Measurements from ENCODE around the gene MX1.
A peak's percentile ranks its signal among the peaks of the same experiment; 100 is the strongest.
"Not testable (repeated sequence)": the region's sequence is repeated elsewhere in the genome, so short reads cannot be mapped to it uniquely, and the experiment has no call there.

MX1 gene

GRCh38 chr21:41418956-41419680 is 6.9 kb upstream of the MX1 start:
- TF ChIP-seq GATA1 (IDR thresholded peaks at IDR 0.05; ENCODE audit: low read depth, low read length) (no peak), POLR2A (IDR thresholded peaks at IDR 0.05; ENCODE audit: low read length) (no peak)
- DNase-seq = no peak

DNA sequence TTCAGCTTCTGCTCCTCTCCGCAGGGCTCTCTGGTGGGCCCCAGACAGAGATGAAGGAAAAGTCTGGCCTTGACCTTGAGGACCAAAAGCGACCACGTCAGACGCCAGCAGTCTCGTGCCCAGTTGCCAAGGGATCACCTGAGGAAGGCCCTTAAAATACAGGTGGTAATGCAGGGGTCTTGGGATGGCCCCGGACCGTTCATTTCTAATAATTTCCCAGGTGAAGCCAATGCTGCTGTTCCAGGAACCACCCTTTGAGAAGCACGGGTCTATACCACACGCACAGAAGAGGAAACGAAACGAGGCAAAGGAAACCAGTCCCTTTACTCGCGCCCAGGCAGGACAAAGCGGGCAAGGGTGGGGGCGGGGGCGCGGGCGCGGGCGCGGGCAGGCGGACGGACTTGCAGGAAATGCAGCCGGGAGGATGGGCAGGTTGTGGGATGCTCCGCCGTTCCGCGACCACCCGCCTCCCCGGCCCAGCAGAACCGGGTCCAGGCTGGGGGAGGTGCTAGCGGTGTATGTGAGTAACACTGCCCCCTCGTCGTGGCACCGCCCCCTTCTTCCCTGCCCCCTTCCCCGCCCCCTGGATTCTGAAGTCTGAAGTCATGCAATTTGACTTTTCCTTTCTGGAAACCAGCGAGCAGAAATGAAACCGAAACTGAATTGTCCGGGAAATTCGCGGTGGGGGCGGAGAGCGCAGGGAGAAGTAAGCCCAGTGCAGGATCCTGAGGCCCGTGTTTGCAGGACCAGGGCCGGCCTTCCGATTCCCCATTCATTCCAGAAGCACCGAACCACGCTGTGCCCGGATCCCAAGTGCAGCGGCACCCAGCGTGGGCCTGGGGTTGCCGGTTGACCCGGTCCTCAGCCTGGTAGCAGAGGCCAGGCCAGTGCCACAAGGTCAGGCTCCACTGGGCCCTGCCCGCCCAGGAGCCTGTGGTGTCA is 5.8 kb upstream of the MX1 start:
- TF ChIP-seq GATA1 (IDR thresholded peaks at IDR 0.05; ENCODE audit: low read depth, low read length) = no peak
- TF ChIP-seq POLR2A (IDR thresholded peaks at IDR 0.05; ENCODE audit: low read length) = no peak

DNA sequence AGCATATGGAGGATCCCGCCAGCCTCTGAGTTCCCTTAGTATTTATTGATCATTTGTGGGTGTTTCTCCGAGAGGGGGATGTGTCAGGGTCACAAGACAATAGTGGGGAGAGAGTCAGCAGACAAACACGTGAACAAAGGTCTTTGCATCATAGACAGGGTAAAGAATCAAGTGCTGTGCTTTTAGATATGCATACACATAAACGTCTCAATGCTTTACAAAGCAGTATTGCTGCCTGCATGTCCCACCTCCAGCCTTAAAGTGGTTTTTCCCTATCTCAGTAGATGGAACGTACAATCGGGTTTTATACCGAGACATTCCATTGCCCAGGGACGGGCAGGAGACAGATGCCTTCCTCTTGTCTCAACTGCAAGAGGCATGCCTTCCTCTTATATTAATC is 5.0 kb upstream of the MX1 start:
- DNase-seq = not testable (repeated sequence)

More for the DNA sequence above, 5.8 kb upstream of the MX1 start:
- DNase-seq = peak; percentile 42 to 70

DNA sequence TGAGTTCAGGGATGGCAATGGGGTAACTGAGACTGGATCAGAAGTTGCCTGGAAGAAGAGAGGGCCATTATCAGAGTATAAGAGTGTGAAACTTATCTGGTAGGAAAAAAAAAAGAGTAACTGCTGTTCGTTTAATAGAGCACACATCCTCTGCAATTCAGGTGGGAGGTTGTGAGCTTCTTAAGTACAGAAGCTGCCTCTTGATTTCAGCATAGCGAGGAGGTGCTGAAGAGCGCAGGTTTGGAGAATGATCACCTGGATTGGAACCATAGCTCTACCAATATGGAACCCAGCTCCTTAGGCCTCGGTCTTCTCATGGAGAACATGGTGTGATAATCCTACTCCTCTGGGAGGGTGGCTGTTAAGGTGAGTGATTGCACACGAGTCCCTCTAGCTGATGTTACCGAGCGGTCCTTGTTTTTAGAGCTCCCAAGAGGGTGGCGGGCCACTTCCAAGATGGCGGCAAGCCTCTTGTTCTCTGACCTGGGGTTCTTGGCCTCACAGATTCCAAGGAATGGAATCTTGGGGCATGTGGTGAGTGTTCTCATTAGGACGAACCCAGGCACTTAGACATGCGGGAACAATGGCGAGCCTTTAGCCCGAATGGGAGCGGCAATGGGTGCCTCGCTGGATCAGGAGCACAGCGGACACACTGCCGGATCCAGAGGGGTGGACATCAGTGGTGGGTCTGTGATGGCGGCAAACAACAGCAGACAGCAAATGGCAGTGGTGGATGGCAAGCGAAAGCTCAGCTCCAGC is 3.3 kb upstream of the MX1 start:
- no peak for DNase-seq
- TF ChIP-seq POLR2A (IDR thresholded peaks at IDR 0.05; ENCODE audit: low read length) = no peak
- TF ChIP-seq GATA1 (IDR thresholded peaks at IDR 0.05; ENCODE audit: low read depth, low read length) = no peak

DNA sequence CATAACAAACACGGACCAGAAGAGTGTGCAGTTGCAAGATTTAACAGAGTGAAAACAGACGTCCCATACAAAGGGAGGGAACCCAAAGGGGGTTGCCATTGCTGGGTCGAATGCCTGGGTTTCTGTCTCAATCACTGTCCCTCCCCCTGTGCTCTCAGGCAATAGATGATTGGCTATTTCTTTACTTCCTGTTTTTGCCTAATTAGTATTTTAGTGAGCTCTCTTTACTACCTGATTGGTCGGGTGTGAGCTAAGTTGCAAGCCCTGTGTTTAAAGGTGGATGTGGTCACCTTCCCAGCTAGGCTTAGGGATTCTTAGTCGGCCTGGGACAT is 2.8 kb upstream of the MX1 start:
- not testable (repeated sequence) for DNase-seq

- TF ChIP-seq GATA1 (IDR thresholded peaks at IDR 0.05; ENCODE audit: low read depth, low read length) = no peak
- no peak for TF ChIP-seq POLR2A (IDR thresholded peaks at IDR 0.05; ENCODE audit: low read length)
- DNase-seq = no peak
These were observed 468 bp upstream of the MX1 start for GRCh38 chr21:41425588-41425953.

DNA sequence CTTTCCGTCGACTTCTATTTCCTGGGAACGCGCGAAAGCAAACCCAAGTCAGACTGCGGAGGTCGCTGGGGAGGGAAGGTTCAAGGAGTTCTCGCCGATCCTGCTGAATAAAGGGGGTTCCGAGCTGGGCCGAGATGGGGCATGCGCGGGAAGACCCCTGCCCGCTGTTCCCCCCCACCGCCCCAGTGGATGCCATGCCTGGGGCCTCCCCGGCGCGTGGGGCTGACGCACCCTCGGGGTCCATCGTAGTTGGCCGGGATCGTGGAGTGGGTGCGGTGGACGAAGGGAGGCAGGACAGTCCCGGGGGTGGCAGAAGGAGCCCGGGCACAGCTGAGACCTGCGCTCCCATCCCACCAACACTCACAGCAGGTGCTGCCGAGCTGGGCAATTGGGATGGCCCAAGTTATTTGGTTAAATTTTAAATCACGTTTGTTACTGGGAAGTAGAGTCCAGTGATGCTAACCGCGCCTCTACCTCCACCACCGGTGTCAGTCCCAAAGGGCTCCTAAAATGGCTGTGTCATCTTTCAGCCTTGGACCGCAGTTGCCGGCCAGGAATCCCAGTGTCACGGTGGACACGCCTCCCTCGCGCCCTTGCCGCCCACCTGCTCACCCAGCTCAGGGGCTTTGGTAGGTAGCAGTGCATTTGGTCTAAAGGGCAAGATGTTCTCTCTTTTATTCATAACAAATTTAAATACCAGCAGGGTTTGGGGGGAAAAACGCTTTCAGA is 801 bp downstream of the MX1 start:
- no peak for DNase-seq
- TF ChIP-seq GATA1 (IDR thresholded peaks at IDR 0.05; ENCODE audit: low read depth, low read length) = no peak
- no peak for TF ChIP-seq POLR2A (IDR thresholded peaks at IDR 0.05; ENCODE audit: low read length)

GRCh38 chr21:41427556-41427955 is 1.5 kb downstream of the MX1 start:
- no peak for DNase-seq
- TF ChIP-seq GATA1 (IDR thresholded peaks at IDR 0.05; ENCODE audit: low read depth, low read length) = no peak
- no peak for TF ChIP-seq POLR2A (IDR thresholded peaks at IDR 0.05; ENCODE audit: low read length)

- no peak for TF ChIP-seq GATA1 (IDR thresholded peaks at IDR 0.05; ENCODE audit: low read depth, low read length)
- TF ChIP-seq POLR2A (IDR thresholded peaks at IDR 0.05; ENCODE audit: low read length) = no peak
- no peak for DNase-seq
These were observed 2.3 kb downstream of the MX1 start for GRCh38 chr21:41428311-41428710.

GRCh38 chr21:41428847-41429246 is 2.8 kb downstream of the MX1 start:
- TF ChIP-seq POLR2A (IDR thresholded peaks at IDR 0.05; ENCODE audit: low read length) (no peak), GATA1 (IDR thresholded peaks at IDR 0.05; ENCODE audit: low read depth, low read length) (no peak)
- DNase-seq = no peak

GRCh38 chr21:41429305-41429704 is 3.3 kb downstream of the MX1 start:
- TF ChIP-seq GATA1 (IDR thresholded peaks at IDR 0.05; ENCODE audit: low read depth, low read length) (no peak), POLR2A (IDR thresholded peaks at IDR 0.05; ENCODE audit: low read length) (no peak)
- no peak for DNase-seq

DNA sequence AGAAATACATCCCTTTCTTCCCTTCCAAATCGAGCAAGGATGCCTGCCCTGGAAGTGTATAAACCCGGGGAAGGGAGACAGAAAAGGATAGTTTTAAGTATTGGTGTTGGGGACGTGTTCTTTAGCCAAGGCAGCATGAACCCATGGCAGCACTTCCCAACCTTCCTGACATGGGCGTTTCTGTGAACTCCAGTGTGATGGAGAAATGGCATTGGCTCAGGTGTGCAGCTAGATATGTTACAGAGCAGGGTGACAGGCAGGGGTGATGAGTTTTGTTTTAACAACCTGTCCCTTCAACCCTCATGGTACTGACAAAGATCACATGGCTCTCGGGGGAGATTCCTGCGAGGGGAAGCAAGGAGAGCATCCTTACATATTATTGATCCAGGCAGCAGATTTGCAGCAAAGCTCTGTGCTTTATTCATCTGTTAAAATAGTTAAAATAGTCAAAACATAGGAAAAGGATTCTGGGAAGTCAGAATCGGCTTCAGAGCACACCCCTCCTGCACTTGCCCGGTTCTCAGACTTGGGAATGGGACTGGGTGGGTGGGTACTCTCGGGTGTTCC is 4.0 kb downstream of the MX1 start:
- TF ChIP-seq POLR2A (IDR thresholded peaks at IDR 0.05; ENCODE audit: low read length) (no peak), GATA1 (IDR thresholded peaks at IDR 0.05; ENCODE audit: low read depth, low read length) (no peak)
- no peak for DNase-seq

GRCh38 chr21:41431788-41432548 is 5.9 kb downstream of the MX1 start:
- DNase-seq = no peak
- TF ChIP-seq GATA1 (IDR thresholded peaks at IDR 0.05; ENCODE audit: low read depth, low read length) (no peak), POLR2A (IDR thresholded peaks at IDR 0.05; ENCODE audit: low read length) (no peak)

All from erythroblast (primary cell).